GM20000 (cell line): Measurements from ENCODE around the gene FREM1.

Source experiments
- DNase-seq: peaks from one replicate; pipeline ENCODE4 v3.0.0; 2012; ENCODE audit warnings: low spot score
- TF ChIP-seq, protein P1 (sequence below): IDR thresholded peaks from 2 replicates; pipeline ENCODE4 v1.5.1; 2012; ENCODE audit warnings: mild to moderate bottlenecking, control low read depth; ENCODE audit errors: extremely low read depth, missing control alignments

The FREM1 gene

DNA sequence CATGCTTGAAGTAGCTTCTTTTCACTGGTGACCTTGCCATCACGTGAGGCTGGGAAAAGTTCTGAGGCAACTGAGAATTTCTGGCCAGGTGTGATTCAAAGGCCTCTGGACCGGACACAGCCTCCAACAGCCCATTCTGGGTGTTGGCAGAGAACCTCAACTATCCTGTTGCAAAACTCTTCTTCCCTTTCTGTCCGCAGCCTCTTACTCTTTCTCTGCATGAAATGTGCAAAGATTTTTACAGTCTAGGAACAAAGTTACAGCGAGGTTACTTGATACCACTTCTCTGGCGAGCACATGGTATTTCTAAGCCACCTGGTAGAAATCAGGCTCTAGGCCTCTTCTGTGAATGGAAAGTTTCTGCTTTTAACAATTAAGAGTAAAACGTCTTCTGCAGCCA, 79.2 kb downstream of the FREM1 start:
- no peak for DNase-seq
- TF ChIP-seq, protein P1, sequence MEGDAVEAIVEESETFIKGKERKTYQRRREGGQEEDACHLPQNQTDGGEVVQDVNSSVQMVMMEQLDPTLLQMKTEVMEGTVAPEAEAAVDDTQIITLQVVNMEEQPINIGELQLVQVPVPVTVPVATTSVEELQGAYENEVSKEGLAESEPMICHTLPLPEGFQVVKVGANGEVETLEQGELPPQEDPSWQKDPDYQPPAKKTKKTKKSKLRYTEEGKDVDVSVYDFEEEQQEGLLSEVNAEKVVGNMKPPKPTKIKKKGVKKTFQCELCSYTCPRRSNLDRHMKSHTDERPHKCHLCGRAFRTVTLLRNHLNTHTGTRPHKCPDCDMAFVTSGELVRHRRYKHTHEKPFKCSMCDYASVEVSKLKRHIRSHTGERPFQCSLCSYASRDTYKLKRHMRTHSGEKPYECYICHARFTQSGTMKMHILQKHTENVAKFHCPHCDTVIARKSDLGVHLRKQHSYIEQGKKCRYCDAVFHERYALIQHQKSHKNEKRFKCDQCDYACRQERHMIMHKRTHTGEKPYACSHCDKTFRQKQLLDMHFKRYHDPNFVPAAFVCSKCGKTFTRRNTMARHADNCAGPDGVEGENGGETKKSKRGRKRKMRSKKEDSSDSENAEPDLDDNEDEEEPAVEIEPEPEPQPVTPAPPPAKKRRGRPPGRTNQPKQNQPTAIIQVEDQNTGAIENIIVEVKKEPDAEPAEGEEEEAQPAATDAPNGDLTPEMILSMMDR = no peak

DNA sequence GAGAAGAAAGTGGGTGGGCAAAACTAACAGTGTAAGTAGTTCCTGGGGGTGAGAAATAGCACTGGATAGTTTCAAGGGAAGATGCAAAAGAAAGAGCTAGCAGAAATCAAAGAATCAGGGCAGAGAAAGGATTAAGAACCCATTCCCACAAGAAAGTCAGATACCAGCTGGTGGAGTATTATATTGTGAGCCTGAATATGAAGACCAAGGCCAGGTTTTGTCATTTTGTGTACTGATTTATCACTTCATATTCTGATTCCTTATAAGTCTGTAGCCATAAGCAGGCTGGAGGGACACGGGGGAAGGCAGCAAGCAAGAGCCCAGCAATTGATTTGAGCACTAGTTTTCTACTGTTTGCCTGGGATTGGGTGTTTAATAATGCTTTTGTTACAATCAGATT, 80.2 kb downstream of the FREM1 start:
- DNase-seq = no peak
- TF ChIP-seq, protein P1 = no peak

DNA sequence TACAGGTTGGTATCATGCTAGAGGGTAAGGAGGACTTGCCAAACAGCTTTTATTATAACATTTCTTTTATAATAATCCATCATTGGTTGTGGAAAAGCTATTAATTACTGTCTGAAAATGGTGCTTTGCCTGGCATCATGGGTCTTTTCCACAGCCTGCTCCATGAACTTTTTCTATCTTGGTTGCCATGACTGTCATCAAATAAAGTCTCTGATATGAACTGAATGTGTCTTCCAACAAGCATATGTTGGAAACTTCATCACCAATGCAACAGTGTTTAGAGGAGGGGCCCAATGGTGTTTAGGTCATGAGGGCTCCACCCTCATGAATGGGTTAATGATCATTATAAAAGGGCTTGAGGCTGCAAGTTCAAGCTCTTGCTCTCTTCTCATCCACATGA, 81.0 kb downstream of the FREM1 start:
- TF ChIP-seq, protein P1 = no peak
- no peak for DNase-seq

DNA sequence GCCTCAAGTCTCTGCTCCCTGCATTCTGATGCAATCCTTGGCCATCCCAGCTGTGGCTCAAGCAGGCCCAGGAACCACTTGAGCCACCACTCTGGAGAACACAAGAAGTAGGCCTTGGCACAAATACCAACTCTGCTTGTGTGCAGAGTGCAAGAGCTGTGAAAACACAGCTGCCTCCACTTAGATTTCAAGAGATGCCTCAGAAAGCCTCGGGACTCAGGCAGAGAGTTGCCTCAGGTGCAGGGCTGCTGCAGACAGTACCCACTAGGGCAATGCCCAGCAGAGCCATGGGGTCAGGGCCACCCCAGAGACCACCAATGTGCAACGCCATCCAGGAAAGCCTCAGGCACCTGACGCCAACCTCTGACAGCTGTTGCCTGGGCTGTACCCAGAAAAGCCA, 82.4 kb downstream of the FREM1 start:
- no peak for DNase-seq
- TF ChIP-seq, protein P1 = no peak

DNA sequence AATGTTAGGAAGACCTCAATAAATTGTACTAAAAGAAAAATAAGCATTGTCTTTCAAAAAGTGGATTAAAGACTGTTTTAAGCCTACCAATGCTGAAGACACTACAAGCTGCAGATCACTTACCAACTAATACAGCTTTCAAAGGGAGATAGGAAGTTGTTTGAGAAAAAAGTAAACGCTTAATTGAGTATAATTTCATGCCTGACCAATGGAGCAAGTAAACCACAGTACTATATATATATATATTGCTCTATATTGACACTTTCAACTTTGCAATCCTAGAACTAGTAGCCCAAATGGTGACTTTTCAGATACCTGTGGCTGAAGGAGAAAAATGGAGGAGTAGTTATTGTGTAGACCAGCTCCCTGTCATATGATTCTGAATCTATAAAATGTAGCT, 85.7 kb downstream of the FREM1 start:
- TF ChIP-seq, protein P1 = no peak
- no peak for DNase-seq

DNA sequence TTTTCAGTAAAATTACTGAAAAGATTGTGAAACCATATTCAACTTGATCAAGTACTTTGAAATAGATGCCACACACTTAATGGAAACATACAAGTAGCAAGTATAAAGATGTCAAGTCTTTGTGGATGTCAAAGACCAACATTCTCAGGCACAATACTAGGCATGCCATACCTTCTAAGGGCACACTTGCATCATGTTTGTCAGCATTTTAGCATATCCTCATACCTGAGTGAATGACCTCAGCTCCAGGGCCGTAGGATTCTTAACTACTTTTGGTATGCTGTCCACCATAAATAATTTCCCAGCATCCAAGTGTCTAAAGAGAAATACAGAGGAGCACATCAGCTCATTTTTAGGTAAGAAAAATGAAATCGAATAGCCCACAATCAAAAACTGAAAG, 86.4 kb downstream of the FREM1 start:
- TF ChIP-seq, protein P1 = no peak
- no peak for DNase-seq

DNA sequence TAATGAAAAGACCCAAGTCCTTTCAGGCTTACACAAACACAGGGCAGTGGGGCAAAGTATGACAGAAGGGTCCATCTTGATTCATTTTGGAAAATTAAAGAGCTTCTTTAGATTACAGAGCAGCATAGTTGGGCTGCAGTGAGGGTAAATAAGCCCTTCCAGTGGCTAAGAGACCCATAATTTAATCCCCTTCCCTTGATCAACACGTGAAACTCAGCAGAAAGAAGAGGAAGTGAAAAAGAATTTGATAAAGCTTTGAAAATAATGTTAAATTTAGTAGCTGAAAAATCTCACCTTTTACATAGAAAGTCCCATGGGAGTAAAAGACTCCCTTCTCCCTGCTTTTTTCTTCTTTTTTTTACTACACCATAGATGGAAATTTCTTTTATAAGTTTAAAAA, 87.6 kb downstream of the FREM1 start:
- DNase-seq = no peak
- TF ChIP-seq, protein P1 = no peak

DNA sequence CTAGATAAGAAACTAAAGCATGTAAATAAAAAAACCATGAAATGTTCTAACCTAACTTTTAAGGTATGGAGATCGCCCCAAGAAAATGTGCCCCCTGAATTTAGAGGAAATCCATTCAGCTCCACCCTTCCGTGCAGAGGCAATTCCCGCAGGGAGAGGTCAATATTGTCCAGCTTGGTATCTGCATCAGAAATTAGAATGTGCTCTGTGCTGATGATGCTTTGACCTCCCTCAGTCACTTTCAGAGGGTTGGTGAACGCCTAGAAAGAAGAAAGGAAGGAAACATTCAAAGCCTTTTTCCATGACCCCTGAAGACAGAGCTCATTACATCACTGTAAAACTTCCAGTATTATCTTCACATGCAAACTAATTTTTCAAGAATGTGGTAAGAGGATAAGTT, 91.0 kb downstream of the FREM1 start:
- no peak for DNase-seq
- TF ChIP-seq, protein P1 = no peak
